ENCODE measurements around the gene MT4. TPM values are rescaled to one million over a fixed set of nuclear protein-coding genes. Genes with fewer than 3 reads are reported as not detected.

The MT4 gene
- total RNA-seq, 4 donors from 2014 or later: not detected

DNA sequence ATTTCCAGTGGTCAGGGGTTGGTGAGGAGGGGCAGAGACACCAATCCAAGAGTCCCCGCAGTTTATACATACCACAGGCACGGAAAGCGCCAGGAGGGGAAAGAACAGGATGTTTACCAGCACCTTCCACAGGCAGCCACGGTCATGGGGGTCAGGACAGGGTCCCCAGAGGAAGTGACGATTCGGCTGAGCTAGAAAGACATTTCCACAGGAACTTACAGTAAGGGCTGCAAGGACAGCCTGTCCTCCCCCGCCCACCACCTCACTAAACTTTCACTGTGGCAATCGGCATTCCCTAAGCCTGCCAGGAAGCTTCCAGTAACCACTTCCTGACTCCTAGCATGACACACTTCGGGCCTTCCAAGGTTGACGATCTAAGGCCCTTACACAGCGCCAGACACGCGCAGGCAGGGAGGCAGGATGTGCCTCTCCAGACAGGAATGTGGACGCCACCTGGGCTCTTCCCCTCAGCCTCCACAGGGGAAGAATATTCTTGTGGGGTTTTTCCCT lies 42.3 kb downstream of the MT4 start:
- H3K27me3 ChIP-seq: no peaks in the 10 kb centered on the region
- DNase-seq: peak; percentile 80 to 92
- H3K27ac ChIP-seq: peak overlapping the region; percentile 95 to 97
- intact Hi-C loops (cut with DNase I; ENCODE audit: low total_unique reads): no loop called here
- H3K9me3 ChIP-seq: no peaks in the 10 kb centered on the region
- peak in 1 of 2 donors; percentile 9 for TF ChIP-seq POLR2A (IDR thresholded peaks at IDR 0.05)
- TF ChIP-seq, protein P1, sequence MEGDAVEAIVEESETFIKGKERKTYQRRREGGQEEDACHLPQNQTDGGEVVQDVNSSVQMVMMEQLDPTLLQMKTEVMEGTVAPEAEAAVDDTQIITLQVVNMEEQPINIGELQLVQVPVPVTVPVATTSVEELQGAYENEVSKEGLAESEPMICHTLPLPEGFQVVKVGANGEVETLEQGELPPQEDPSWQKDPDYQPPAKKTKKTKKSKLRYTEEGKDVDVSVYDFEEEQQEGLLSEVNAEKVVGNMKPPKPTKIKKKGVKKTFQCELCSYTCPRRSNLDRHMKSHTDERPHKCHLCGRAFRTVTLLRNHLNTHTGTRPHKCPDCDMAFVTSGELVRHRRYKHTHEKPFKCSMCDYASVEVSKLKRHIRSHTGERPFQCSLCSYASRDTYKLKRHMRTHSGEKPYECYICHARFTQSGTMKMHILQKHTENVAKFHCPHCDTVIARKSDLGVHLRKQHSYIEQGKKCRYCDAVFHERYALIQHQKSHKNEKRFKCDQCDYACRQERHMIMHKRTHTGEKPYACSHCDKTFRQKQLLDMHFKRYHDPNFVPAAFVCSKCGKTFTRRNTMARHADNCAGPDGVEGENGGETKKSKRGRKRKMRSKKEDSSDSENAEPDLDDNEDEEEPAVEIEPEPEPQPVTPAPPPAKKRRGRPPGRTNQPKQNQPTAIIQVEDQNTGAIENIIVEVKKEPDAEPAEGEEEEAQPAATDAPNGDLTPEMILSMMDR (IDR thresholded peaks at IDR 0.05): no peak
- H3K36me3 ChIP-seq: no peaks in the 10 kb centered on the region
- H3K4me1 ChIP-seq: peaks cover 7 to 14% of the 10 kb centered on the region in 2 donors
- no peak overlapping the region for H3K4me3 ChIP-seq

DNA sequence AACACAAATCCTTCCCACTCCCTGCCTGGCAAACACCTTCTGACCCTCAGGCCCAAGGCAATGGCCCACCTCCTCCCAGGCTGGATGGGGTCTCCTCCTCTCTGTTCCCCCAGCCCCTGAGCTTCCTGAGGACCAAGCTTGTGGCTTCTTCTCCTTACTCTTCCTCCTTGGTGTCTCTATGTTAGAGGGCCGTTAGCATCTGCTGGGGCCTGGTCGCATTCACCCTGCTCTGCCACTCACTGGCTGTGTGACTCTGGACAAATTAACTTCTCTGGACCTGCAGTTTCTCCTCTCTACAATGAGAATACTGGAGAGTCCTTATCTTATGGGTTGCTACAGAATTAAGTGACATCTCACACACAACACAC lies 42.8 kb downstream of the MT4 start:
- TF ChIP-seq, protein P1 (IDR thresholded peaks at IDR 0.05): no peak
- no peak for TF ChIP-seq POLR2A (IDR thresholded peaks at IDR 0.05)
- intact Hi-C loops (cut with DNase I; ENCODE audit: low total_unique reads): no loop called here
- H3K4me1 ChIP-seq: peaks cover 7 to 14% of the 10 kb centered on the region in 2 donors

DNA sequence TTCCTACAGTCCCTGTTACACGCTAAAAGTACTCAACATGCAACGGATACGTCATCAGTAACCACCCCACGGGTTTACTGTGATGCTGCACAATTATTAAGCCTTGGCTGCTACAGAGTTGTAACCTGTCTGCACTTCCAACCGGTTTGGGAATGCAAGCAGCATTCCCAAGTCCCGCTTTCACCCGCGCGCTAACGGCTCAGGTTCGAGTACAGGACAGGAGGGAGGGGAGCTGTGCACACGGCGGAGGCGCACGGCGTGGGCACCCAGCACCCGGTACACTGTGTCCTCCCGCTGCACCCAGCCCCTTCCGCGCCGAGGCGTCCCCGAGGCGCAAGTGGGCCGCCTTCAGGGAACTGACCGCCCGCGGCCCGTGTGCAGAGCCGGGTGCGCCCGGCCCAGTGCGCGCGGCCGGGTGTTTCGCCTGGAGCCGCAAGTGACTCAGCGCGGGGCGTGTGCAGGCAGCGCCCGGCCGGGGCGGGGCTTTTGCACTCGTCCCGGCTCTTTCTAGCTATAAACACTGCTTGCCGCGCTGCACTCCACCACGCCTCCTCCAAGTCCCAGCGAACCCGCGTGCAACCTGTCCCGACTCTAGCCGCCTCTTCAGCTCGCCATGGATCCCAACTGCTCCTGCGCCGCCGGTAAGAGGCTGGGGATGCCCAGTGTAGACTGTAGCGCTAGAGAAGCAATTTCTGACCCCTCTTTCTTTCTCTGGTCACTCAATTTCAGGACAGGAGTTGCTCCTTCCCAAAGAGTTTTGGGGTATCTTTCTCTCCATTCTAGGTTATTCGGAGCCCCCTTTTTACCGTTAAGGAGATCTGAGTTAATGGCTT lies 43.4 kb downstream of the MT4 start, which contains the start of gene MT2A:
Gene MT2A (plus strand): TSS at position 542 of the 833 bp plus-strand sequence. CDS start 72 bp downstream, at position 614.
- intact Hi-C loops (cut with DNase I; ENCODE audit: low total_unique reads): no loop called here
- Histone ChIP-seq H3K27ac (peak within 1 kb of the TSS; percentile 95 to 97), H3K27me3 (no peaks in the 10 kb centered on the region), H3K36me3 (no peaks in the 10 kb centered on the region), H3K4me1 (peaks cover 7 to 14% of the 10 kb centered on the region in 2 donors), H3K9me3 (no peaks in the 10 kb centered on the region), H3K4me3 (peak within 1 kb of the TSS; percentile 49 to 58)
- DNase-seq: peak; percentile 93 to 94
- TF ChIP-seq, protein P1 (IDR thresholded peaks at IDR 0.05): peak in 2 of 4 experiments; percentile 3 to 24
- TF ChIP-seq POLR2A (IDR thresholded peaks at IDR 0.05): peak; percentile 78 to 90

More for the DNA sequence above, 42.8 kb downstream of the MT4 start:
- peak overlapping the region in 1 of 2 donors; percentile 49 for H3K4me3 ChIP-seq
- H3K9me3 ChIP-seq: no peaks in the 10 kb centered on the region
- no peak for DNase-seq
- no peaks in the 10 kb centered on the region for H3K36me3 ChIP-seq
- H3K27ac ChIP-seq: peak overlapping the region; percentile 95 to 97
- H3K27me3 ChIP-seq: no peaks in the 10 kb centered on the region

DNA sequence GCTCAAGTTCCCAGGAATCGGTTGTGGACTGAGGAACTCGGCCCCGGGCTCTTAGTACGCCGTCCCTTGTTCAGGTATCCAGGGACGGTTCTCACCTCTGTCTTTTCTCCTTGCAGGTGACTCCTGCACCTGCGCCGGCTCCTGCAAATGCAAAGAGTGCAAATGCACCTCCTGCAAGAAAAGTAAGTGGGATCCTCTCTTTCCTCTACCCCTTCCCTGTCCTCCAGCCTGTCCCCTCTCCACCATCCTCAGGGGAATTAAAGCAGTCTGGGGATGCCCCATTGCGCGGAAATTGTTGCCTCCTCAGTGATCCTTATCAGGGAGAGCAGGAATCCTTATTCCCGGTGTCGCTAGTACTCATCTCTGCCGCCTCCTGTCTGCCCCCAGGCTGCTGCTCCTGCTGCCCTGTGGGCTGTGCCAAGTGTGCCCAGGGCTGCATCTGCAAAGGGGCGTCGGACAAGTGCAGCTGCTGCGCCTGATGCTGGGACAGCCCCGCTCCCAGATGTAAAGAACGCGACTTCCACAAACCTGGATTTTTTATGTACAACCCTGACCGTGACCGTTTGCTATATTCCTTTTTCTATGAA lies 44.1 kb downstream of the MT4 start:
- Histone ChIP-seq H3K4me1 (peaks cover 7 to 14% of the 10 kb centered on the region in 2 donors), H3K27ac (peak overlapping the region; percentile 95 to 97), H3K27me3 (no peaks in the 10 kb centered on the region), H3K4me3 (peak overlapping the region; percentile 49 to 58), H3K36me3 (no peaks in the 10 kb centered on the region), H3K9me3 (no peaks in the 10 kb centered on the region)
- intact Hi-C loops (cut with DNase I; ENCODE audit: low total_unique reads): no loop called here
- DNase-seq: no peak
- TF ChIP-seq, protein P1 (IDR thresholded peaks at IDR 0.05): no peak
- no peak for TF ChIP-seq POLR2A (IDR thresholded peaks at IDR 0.05)

Data from uterus (tissue), 4 donors.